HepG2 (cell line): ENCODE results near the gene RAB3D. TPM values are rescaled to one million over a fixed set of nuclear protein-coding genes. Genes with fewer than 3 reads are reported as not detected.

Experiments used
- ATAC-seq: fragments of 200-7000 bp; cut with Tn5 transposase; 3 replicates; pipeline ENCODE4 v1.9.1; 2020; ENCODE audit warnings: mild to moderate bottlenecking, moderate library complexity
- BruUV-seq: library from RNA; stranded (reverse); fragments of 400-500 nt; replicated peaks from 2 replicates; lab custom pipeline; 2021; lab: Mats Ljungman, UMichigan
- CTCF ChIA-PET: fragments of 300-600 bp; formaldehyde crosslinking; extraction: SDS; loops from one replicate; lab custom pipeline; 2021; ENCODE audit warnings: low total read pairs, inconsistent platforms, low intra/inter-chr PET ratio; lab: Yijun Ruan, JAX
- POLR2A ChIA-PET: fragments of 350-600 bp; sonication (Branson Sonifier 250); formaldehyde crosslinking; loops from one replicate; lab custom pipeline; 2020; ENCODE audit warnings: antibody characterized with exemption, inconsistent platforms; lab: Yijun Ruan, JAX
- DNase-seq: peaks from one replicate; pipeline ENCODE4 v3.0.0-alpha.2; 2015; ENCODE audit warnings: low spot score
- FAIRE-seq: peaks from 3 replicates; lab custom pipeline; 2011; peaks lifted over from hg19 to GRCh38; lab: Jason Lieb, UNC
- H2AFZ ChIP-seq: one replicate; pipeline ENCODE4 v1.6.1; 2011; ENCODE audit warnings: low read length, inconsistent platforms
- H3K27ac ChIP-seq: fragments of 300-600 bp; 3 replicates; pipeline ENCODE4 v1.8.0; 2011; ENCODE audit warnings: mixed run types, mild to moderate bottlenecking, mixed read lengths, low read length, inconsistent platforms; ENCODE audit not compliant: insufficient read depth; ENCODE audit errors: extremely low read length
- H3K27me3 ChIP-seq, 2 experiments: fragments of 200-600 bp in 1 of 2; 2 replicates in 1 of 2; 3 replicates in 1 of 2; pipeline versions ENCODE4 v1.6.0 to v1.8.0; 2011; ENCODE audit warnings: low read length in 2 of 2, mild to moderate bottlenecking in 2 of 2, moderate library complexity in 2 of 2, inconsistent platforms in 1 of 2; ENCODE audit not compliant: insufficient read depth in 2 of 2, control insufficient read depth in 1 of 2
- H3K36me3 ChIP-seq, 2 experiments: fragments of 200-600 bp in 1 of 2; replicated peaks in 1 of 2; 2 replicates in 1 of 2; 3 replicates in 1 of 2; pipeline versions ENCODE4 v1.5.1 to v1.8.0; 2011; ENCODE audit warnings: low read length in 2 of 2, inconsistent platforms in 1 of 2; ENCODE audit not compliant: insufficient read depth in 2 of 2, control insufficient read depth in 1 of 2
- H3K4me1 ChIP-seq: 2 replicates; pipeline ENCODE4 v1.5.1; 2012; ENCODE audit warnings: low read length, inconsistent platforms; ENCODE audit not compliant: insufficient read depth
- H3K4me2 ChIP-seq: 2 replicates; pipeline ENCODE4 v1.6.0; 2011; ENCODE audit warnings: low read depth, low read length, inconsistent platforms
- H3K4me3 ChIP-seq, 3 experiments: fragments of 200-600 bp in 1 of 3; sonication (generic), shearing (Covaris generic) in 1 of 3; replicated peaks in 1 of 3; 2 replicates each; pipeline ENCODE4 v1.5.1; 2011 to 2016; ENCODE audit warnings: low read length in 3 of 3, inconsistent platforms in 2 of 3, low read depth in 2 of 3, mild to moderate bottlenecking in 2 of 3, control low read depth in 1 of 3, mixed read lengths in 1 of 3; ENCODE audit not compliant: insufficient read depth in 1 of 3
- H3K79me2 ChIP-seq: one replicate; pipeline ENCODE4 v1.6.1; 2011; ENCODE audit warnings: low read length, inconsistent platforms; ENCODE audit not compliant: insufficient read depth
- H3K9ac ChIP-seq: 2 replicates; pipeline ENCODE4 v1.6.0; 2011; ENCODE audit warnings: mild to moderate bottlenecking, low read depth, low read length, inconsistent platforms; ENCODE audit not compliant: insufficient read depth
- H3K9me3 ChIP-seq: 2 replicates; pipeline ENCODE4 v1.5.1; 2012; ENCODE audit warnings: mild to moderate bottlenecking, low read length
- H4K20me1 ChIP-seq: 2 replicates; pipeline ENCODE4 v1.6.0; 2011; ENCODE audit warnings: inconsistent platforms, mild to moderate bottlenecking, low read length, moderate library complexity; ENCODE audit not compliant: insufficient read depth
- DRAP1 ChIP-seq: IDR thresholded peaks from 2 replicates; pipeline ENCODE4 v1.6.1; 2016; ENCODE audit warnings: missing genetic modification reagents, missing compliant biosample characterization
- IRF1 ChIP-seq: sonication (generic); formaldehyde crosslinking; IDR thresholded peaks from 2 replicates; pipeline ENCODE4 v1.4.0; 2020; ENCODE audit warnings: low read depth, mild to moderate bottlenecking, missing genetic modification reagents
- IRX3 ChIP-seq: sonication (generic); formaldehyde crosslinking; IDR thresholded peaks from 2 replicates; pipeline ENCODE4 v1.8.1; 2023; ENCODE audit warnings: mild to moderate bottlenecking, low read depth, missing genetic modification reagents, borderline replicate concordance
- KDM5B ChIP-seq: sonication (generic); formaldehyde crosslinking; IDR thresholded peaks from 2 replicates; pipeline ENCODE4 v1.4.0; 2020; ENCODE audit warnings: missing genetic modification reagents, mild to moderate bottlenecking, borderline replicate concordance
- MTF2 ChIP-seq: sonication (generic); formaldehyde crosslinking; IDR thresholded peaks from 2 replicates; pipeline ENCODE4 v1.5.0; 2020; ENCODE audit warnings: missing genetic modification reagents, borderline replicate concordance
- ZBTB44 ChIP-seq: sonication (generic); formaldehyde crosslinking; IDR thresholded peaks from 2 replicates; pipeline ENCODE4 v1.4.0; 2020; ENCODE audit warnings: missing genetic modification reagents
- ZHX1 ChIP-seq: sonication (generic); formaldehyde crosslinking; IDR thresholded peaks from 2 replicates; pipeline ENCODE4 v1.8.1; 2022; ENCODE audit warnings: low read depth, mild to moderate bottlenecking, missing genetic modification reagents
- ZNF232 ChIP-seq: sonication (generic); formaldehyde crosslinking; IDR thresholded peaks from 2 replicates; pipeline ENCODE4 v1.4.0; 2020; ENCODE audit warnings: missing genetic modification reagents, borderline replicate concordance
- ZNF547 ChIP-seq: sonication (generic); formaldehyde crosslinking; IDR thresholded peaks from 2 replicates; pipeline ENCODE4 v1.5.1; 2020; ENCODE audit warnings: mild to moderate bottlenecking, missing genetic modification reagents
- ZNF670 ChIP-seq: sonication (generic); formaldehyde crosslinking; IDR thresholded peaks from 2 replicates; pipeline ENCODE4 v1.8.0; 2022; ENCODE audit warnings: mild to moderate bottlenecking, missing genetic modification reagents, borderline replicate concordance
- ZNF777 ChIP-seq: sonication (generic); formaldehyde crosslinking; IDR thresholded peaks from 2 replicates; pipeline ENCODE4 v1.4.0; 2020; ENCODE audit warnings: missing genetic modification reagents
- ZNF780A ChIP-seq: sonication (generic); formaldehyde crosslinking; IDR thresholded peaks from 2 replicates; pipeline ENCODE4 v1.8.0; 2022; ENCODE audit warnings: mild to moderate bottlenecking, missing genetic modification reagents, moderate library complexity
- WGBS: methylation state at CpG from one replicate; pipeline ENCODE4 v1.1.6; 2017; ENCODE audit warnings: low lambda C conversion rate; 5-methylcytosine and 5-hydroxymethylcytosine counted together
- in situ Hi-C: cut with HindIII; loops from 2 replicates; pipeline ENCODE4 v1.10.0; 2017; ENCODE audit warnings: low pct_unique_long_range_greater_than_20kb; ENCODE audit not compliant: extremely low pct_ligation_motif_present
- intact Hi-C: fragments of 100-400 bp; cut with micrococcal nuclease; formaldehyde crosslinking; loops from one replicate; pipeline ENCODE4 v1.10.0; 2022; ENCODE audit not compliant: unreplicated experiment
- polyA plus RNA-seq, 8 experiments: library from polyadenylated mRNA; depleted of rRNA in 3 of 8; stranded (reverse) in 7 of 8; unstranded in 1 of 8; fragments of >200 nt; fragmentation: Illumina TruSeq in 4 of 8; extraction: Trizol in 4 of 8; gene quantifications; 2 replicates each; pipeline versions ENCODE4 v1.2.1 to v1.2.3, GENCODE V29; 2011 to 2016; ENCODE audit warnings: low read depth in 4 of 8, missing spikeins in 1 of 8, mixed read lengths in 1 of 8; ENCODE audit not compliant: insufficient read depth in 1 of 8
- total RNA-seq, 5 experiments: library from RNA; depleted of rRNA; stranded (reverse); fragments of >200 nt; fragmentation: Illumina TruSeq; extraction: Trizol; gene quantifications; 2 replicates each; pipeline ENCODE4 v1.2.3, GENCODE V29; 2016; ENCODE audit warnings: low read depth in 1 of 5

RAB3D gene
- total and polyA plus RNA-seq, 2 of the 13 experiments (the other 11 are each of a cell fraction or from before 2014, with no cell fraction given), result 2.0 to 16.1 TPM

- TF ChIP-seq ZNF232 (CRISPR knock-in tag), result no peak
- no peak for TF ChIP-seq ZNF777 (CRISPR knock-in tag)
- TF ChIP-seq, all 625 proteins: peak for 0
These were observed 33.1 kb downstream of the RAB3D start (continued) for GRCh38 chr19:11306337-11306736.

GRCh38 chr19:11304936-11305335 lies 34.5 kb downstream of the RAB3D start:
- ChIA-PET CTCF (no interaction called here), POLR2A (no interaction called here)
- Histone ChIP-seq H3K4me3 (no peak overlapping the region), H3K9me3 (no peaks in the 10 kb centered on the region), H3K4me2 (no peak overlapping the region), H3K36me3 (no peaks in the 10 kb centered on the region), H3K27ac (no peak overlapping the region), H3K4me1 (peaks cover 22% of the 10 kb centered on the region), H3K79me2 (no peaks in the 10 kb centered on the region), H4K20me1 (no peaks in the 10 kb centered on the region), H3K27me3 (peaks cover 0 to 19% of the 10 kb centered on the region in 2 experiments; a peak in 3 of 5 replicates)
- intact Hi-C loops, result no loop called here
- no TSS peak for BruUV-seq
- FAIRE-seq, result no peak
- ATAC-seq, result no peak
- 85% methylated on average over 5 of the region's 5 CpGs for WGBS
- in situ Hi-C loops, result no loop called here
- TF ChIP-seq KDM5B (CRISPR knock-in tag) (no peak), ZNF780A (CRISPR knock-in tag) (no peak), ZNF547 (CRISPR knock-in tag) (no peak), DRAP1 (CRISPR knock-in tag) (no peak)
- TF ChIP-seq, all 625 proteins: peak for 0
- DNase-seq, result no peak
- H2AFZ ChIP-seq, result no peak overlapping the region
- H3K9ac ChIP-seq, result no peak overlapping the region

GRCh38 chr19:11300811-11301120 lies 38.7 kb downstream of the RAB3D start:
- POLR2A ChIA-PET, result no interaction called here
- Histone ChIP-seq H3K36me3 (no peaks in the 10 kb centered on the region), H2AFZ (no peak overlapping the region), H3K4me1 (peaks cover 22% of the 10 kb centered on the region), H3K27me3 (peaks cover 3 to 15% of the 10 kb centered on the region in 2 experiments; a peak in 3 of 5 replicates), H3K4me2 (no peak overlapping the region), H3K79me2 (no peaks in the 10 kb centered on the region), H3K9ac (no peak overlapping the region), H3K27ac (no peak overlapping the region), H3K4me3 (no peak overlapping the region), H3K9me3 (no peaks in the 10 kb centered on the region), H4K20me1 (no peaks in the 10 kb centered on the region)
- no peak for ATAC-seq
- CTCF ChIA-PET, result no interaction called here
- 67% methylated on average over 11 of the region's 11 CpGs for WGBS
- BruUV-seq, result no TSS peak
- intact Hi-C loops (no loop called here), in situ Hi-C loops (no loop called here)
- DNase-seq, result no peak
- FAIRE-seq, result no peak
- TF ChIP-seq ZNF670, result no peak
- no peak for TF ChIP-seq MTF2 (CRISPR knock-in tag)
- no peak for TF ChIP-seq IRX3
- TF ChIP-seq ZBTB44 (CRISPR knock-in tag), result no peak
- no peak for TF ChIP-seq IRF1
- TF ChIP-seq ZHX1 (CRISPR knock-in tag), result no peak
